MM.1S (cell line): ENCODE measurements around the gene AGPS.

Experiments used
- DNase-seq: peaks from one replicate; pipeline ENCODE4 v3.0.0-alpha.2; 2015
- H2AFZ ChIP-seq: fragments of 300-600 bp; sonication (generic); 2 replicates; pipeline ENCODE4 v1.6.0; 2016; ENCODE audit warnings: antibody characterized with exemption, low read length
- H3F3A ChIP-seq: fragments of 300-600 bp; sonication (generic); 2 replicates; pipeline ENCODE4 v1.6.1; 2016; ENCODE audit warnings: mild to moderate bottlenecking, antibody characterized with exemption, low read length, moderate library complexity, mixed read lengths; ENCODE audit not compliant: insufficient read depth
- H3K27ac ChIP-seq: fragments of 300-600 bp; sonication (generic); 2 replicates; pipeline ENCODE4 v1.5.1; 2016; ENCODE audit warnings: mild to moderate bottlenecking, low read length
- H3K27me3 ChIP-seq: fragments of 300-600 bp; sonication (generic); replicated peaks from 2 replicates; pipeline ENCODE4 v1.6.0; 2016; ENCODE audit warnings: low read length; ENCODE audit not compliant: insufficient read depth
- H3K36me3 ChIP-seq: fragments of 300-600 bp; sonication (generic); replicated peaks from 2 replicates; pipeline ENCODE4 v1.6.1; 2016; ENCODE audit warnings: mild to moderate bottlenecking, low read length, mixed read lengths; ENCODE audit not compliant: insufficient read depth
- H3K4me1 ChIP-seq: fragments of 300-600 bp; sonication (generic); 2 replicates; pipeline ENCODE4 v1.6.1; 2016; ENCODE audit warnings: low read length, mixed read lengths
- H3K4me2 ChIP-seq: fragments of 300-600 bp; sonication (generic); 2 replicates; pipeline ENCODE4 v1.6.0; 2016; ENCODE audit warnings: low read depth, low read length
- H3K4me3 ChIP-seq: fragments of 300-600 bp; sonication (generic); 2 replicates; pipeline ENCODE4 v1.5.1; 2016; ENCODE audit warnings: low read length, mixed read lengths
- H3K79me2 ChIP-seq: fragments of 300-600 bp; sonication (generic); 2 replicates; pipeline ENCODE4 v1.6.1; 2016; ENCODE audit warnings: mixed run types, low read length, mixed read lengths
- H3K9ac ChIP-seq: fragments of 300-600 bp; sonication (generic); 2 replicates; pipeline ENCODE4 v1.6.1; 2016; ENCODE audit warnings: low read length, mixed read lengths
- H3K9me2 ChIP-seq: fragments of 300-600 bp; sonication (generic); replicated peaks from 2 replicates; pipeline ENCODE4 v1.6.1; 2016; ENCODE audit warnings: mild to moderate bottlenecking, low read length, mixed read lengths; ENCODE audit not compliant: insufficient read depth
- H3K9me3 ChIP-seq: fragments of 300-600 bp; sonication (generic); replicated peaks from 2 replicates; pipeline ENCODE4 v1.6.1; 2016; ENCODE audit warnings: mild to moderate bottlenecking, low read length, mixed read lengths; ENCODE audit not compliant: insufficient read depth
- H4K20me1 ChIP-seq: fragments of 300-600 bp; sonication (generic); 2 replicates; pipeline ENCODE4 v1.6.1; 2016; ENCODE audit warnings: mild to moderate bottlenecking, low read length, moderate library complexity, mixed read lengths; ENCODE audit not compliant: insufficient read depth
- CTCF ChIP-seq: fragments of 300-600 bp; sonication (generic); IDR thresholded peaks from 2 replicates; pipeline ENCODE4 v1.5.1; 2016; ENCODE audit warnings: antibody characterized with exemption, low read length, mixed read lengths
- EZH2 ChIP-seq: fragments of 300-600 bp; sonication (generic); optimal IDR thresholded peaks from 2 replicates; pipeline ENCODE3; 2017; ENCODE audit warnings: low read depth, mild to moderate bottlenecking, antibody characterized with exemption, low read length, mixed read lengths
- EZH2phosphoT487 ChIP-seq: fragments of 300-600 bp; sonication (generic); IDR thresholded peaks from 2 replicates; pipeline ENCODE4 v1.6.1; 2018; ENCODE audit warnings: antibody characterized with exemption, low read length

The AGPS gene

GRCh38 chr2:177568390-177568789 lies 175.8 kb downstream of the AGPS start:
- no peak overlapping the region for H3K4me2 ChIP-seq
- no peaks in the 10 kb centered on the region for H3K9me2 ChIP-seq
- H3K36me3 ChIP-seq, result no peaks in the 10 kb centered on the region
- H3K27ac ChIP-seq, result no peak overlapping the region
- H3K9ac ChIP-seq, result no peak overlapping the region
- DNase-seq, result no peak
- H3F3A ChIP-seq, result no peaks in the 10 kb centered on the region
- no peak for TF ChIP-seq EZH2
- TF ChIP-seq EZH2phosphoT487, result no peak
- TF ChIP-seq CTCF, result no peak
- no peak overlapping the region for H3K4me3 ChIP-seq
- H3K9me3 ChIP-seq, result no peaks in the 10 kb centered on the region
- no peaks in the 10 kb centered on the region for H4K20me1 ChIP-seq
- H2AFZ ChIP-seq, result no peak overlapping the region
- no peaks in the 10 kb centered on the region for H3K4me1 ChIP-seq
- H3K79me2 ChIP-seq, result no peaks in the 10 kb centered on the region
- no peaks in the 10 kb centered on the region for H3K27me3 ChIP-seq

- Histone ChIP-seq H3K27ac (no peak overlapping the region), H3K9me2 (no peaks in the 10 kb centered on the region), H4K20me1 (no peaks in the 10 kb centered on the region), H2AFZ (no peak overlapping the region), H3K4me2 (no peak overlapping the region), H3K9me3 (no peaks in the 10 kb centered on the region), H3K27me3 (no peaks in the 10 kb centered on the region), H3K4me3 (no peak overlapping the region), H3F3A (no peaks in the 10 kb centered on the region), H3K36me3 (no peaks in the 10 kb centered on the region), H3K9ac (no peak overlapping the region), H3K4me1 (no peaks in the 10 kb centered on the region), H3K79me2 (no peaks in the 10 kb centered on the region)
- TF ChIP-seq CTCF, result no peak
- no peak for TF ChIP-seq EZH2
- TF ChIP-seq EZH2phosphoT487, result no peak
- no peak for DNase-seq
Measured at GRCh38 chr2:177568893-177569292, 176.3 kb downstream of the AGPS start.

- Histone ChIP-seq H3F3A (no peaks in the 10 kb centered on the region), H3K4me1 (no peaks in the 10 kb centered on the region), H3K4me2 (no peak overlapping the region), H4K20me1 (no peaks in the 10 kb centered on the region), H2AFZ (no peak overlapping the region), H3K4me3 (no peak overlapping the region), H3K27me3 (no peaks in the 10 kb centered on the region), H3K9me3 (no peaks in the 10 kb centered on the region), H3K27ac (no peak overlapping the region), H3K9ac (no peak overlapping the region), H3K79me2 (no peaks in the 10 kb centered on the region), H3K9me2 (no peaks in the 10 kb centered on the region), H3K36me3 (no peaks in the 10 kb centered on the region)
- TF ChIP-seq CTCF, result no peak
- DNase-seq, result no peak
Measured at GRCh38 chr2:177572236-177572671, 179.7 kb downstream of the AGPS start.

GRCh38 chr2:177573120-177573519 lies 180.5 kb downstream of the AGPS start:
- Histone ChIP-seq H3K27me3 (no peaks in the 10 kb centered on the region), H3K27ac (no peak overlapping the region), H3K9me2 (no peaks in the 10 kb centered on the region), H3F3A (no peaks in the 10 kb centered on the region), H2AFZ (no peak overlapping the region), H3K4me2 (no peak overlapping the region), H3K9me3 (no peaks in the 10 kb centered on the region), H3K79me2 (no peaks in the 10 kb centered on the region), H3K9ac (no peak overlapping the region), H3K4me3 (no peak overlapping the region), H3K4me1 (no peaks in the 10 kb centered on the region), H3K36me3 (no peaks in the 10 kb centered on the region), H4K20me1 (no peaks in the 10 kb centered on the region)
- DNase-seq, result no peak
- TF ChIP-seq CTCF, result no peak
- no peak for TF ChIP-seq EZH2phosphoT487
- no peak for TF ChIP-seq EZH2
